Breast epithelium (tissue), 4 donors: Measurements from ENCODE around the gene DNAI2. TPM values are rescaled to one million over a fixed set of nuclear protein-coding genes. Genes with fewer than 3 reads are reported as not detected.

Experiments used
- DNase-seq, 2 donors: peaks; one replicate each; pipeline ENCODE4 v3.0.0-alpha.2; 2019; ENCODE audit warnings: low spot score in 2 of 2
- H3K27ac ChIP-seq, 2 donors: fragments of 200-600 bp; sonication (generic) in 1 of 2; one replicate each; pipeline ENCODE4 v1.5.1; 2016 to 2019; ENCODE audit warnings: mild to moderate bottlenecking in 1 of 2
- H3K27me3 ChIP-seq, 2 donors: fragments of 200-600 bp; sonication (generic) in 1 of 2; one replicate each; pipeline versions ENCODE4 v1.5.1 to v1.6.0; 2017 to 2019; ENCODE audit warnings: control low read depth in 1 of 2, mild to moderate bottlenecking in 1 of 2
- H3K36me3 ChIP-seq: fragments of 200-600 bp; one replicate; pipeline ENCODE4 v1.5.1; 2019
- H3K4me1 ChIP-seq, 2 donors: fragments of 200-600 bp; sonication (generic); one replicate each; pipeline ENCODE4 v1.5.1; 2016 to 2019; ENCODE audit warnings: control low read depth in 1 of 2
- H3K4me3 ChIP-seq, 3 donors: fragments of 200-600 bp; sonication (generic); 1 replicate in 2 of 3; 2 replicates in 1 of 3; pipeline ENCODE4 v1.5.1; 2016 to 2019; ENCODE audit warnings: mild to moderate bottlenecking in 3 of 3, moderate library complexity in 2 of 3
- H3K9me3 ChIP-seq, 2 donors: fragments of 200-600 bp; sonication (generic) in 1 of 2; one replicate each; pipeline ENCODE4 v1.5.1; 2016 to 2019; ENCODE audit warnings: control low read depth in 1 of 2
- POLR2A ChIP-seq: fragments of 450-650 bp; IDR thresholded peaks from one replicate; pipeline ENCODE4 v1.6.1; 2016; ENCODE audit warnings: antibody characterized with exemption, mild to moderate bottlenecking, moderate library complexity
- POLR2AphosphoS5 ChIP-seq, 3 donors: sonication (generic); formaldehyde crosslinking; IDR thresholded peaks; one replicate each; pipeline ENCODE4 v1.6.1; 2017; ENCODE audit warnings: antibody characterized with exemption in 3 of 3
- intact Hi-C: fragments of 100-400 bp; cut with DNase I; formaldehyde crosslinking; loops from one replicate; pipeline ENCODE4 v1.15.1; 2023; ENCODE audit warnings: low total_unique reads
- total RNA-seq, 3 donors: library from RNA; depleted of rRNA; stranded (reverse); fragments of >200 nt; gene quantifications; one replicate each; pipeline ENCODE4 v1.1.0, GENCODE V29; 2016
- TF ChIP-seq, protein P1 (sequence below), 3 donors: fragments of 450-650 bp; IDR thresholded peaks; one replicate each; pipeline ENCODE4 v1.5.1; 2016 to 2017; ENCODE audit warnings: antibody characterized with exemption in 3 of 3, mild to moderate bottlenecking in 3 of 3, moderate library complexity in 3 of 3

The DNAI2 gene
- total RNA-seq, 3 donors from 2014 or later: not detected

DNA sequence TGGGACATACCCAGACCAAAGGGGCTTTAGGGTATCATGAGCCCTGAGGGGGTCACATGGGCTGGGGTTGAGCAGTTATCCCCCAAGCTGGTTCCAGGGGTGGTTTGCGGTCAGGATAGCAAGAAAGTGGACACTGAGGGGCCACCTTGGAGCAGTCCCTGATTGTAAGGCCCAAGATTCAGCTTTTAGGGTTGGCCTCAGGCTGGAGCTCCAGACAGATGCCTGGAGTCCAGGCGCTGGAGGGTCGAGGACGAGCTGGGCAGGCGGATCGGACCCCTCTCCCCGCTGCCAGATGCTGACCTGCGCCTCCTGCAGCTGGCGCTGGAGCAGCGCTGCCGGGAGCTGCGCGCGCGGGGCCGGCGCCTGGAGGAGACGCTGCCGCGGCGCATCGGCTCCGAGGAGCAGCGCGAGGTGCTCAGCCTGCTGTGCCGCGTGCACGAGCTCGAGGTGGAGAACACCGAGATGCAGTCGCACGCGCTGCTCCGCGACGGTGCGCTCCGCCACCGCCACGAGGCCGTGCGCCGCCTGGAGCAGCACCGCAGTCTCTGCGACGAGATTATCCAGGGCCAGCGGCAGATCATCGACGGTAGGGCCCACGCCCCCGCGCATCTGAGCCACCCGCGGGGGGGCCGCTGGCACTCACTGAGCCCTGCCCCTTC, 77.6 kb downstream of the DNAI2 start:
- H3K27ac ChIP-seq: no peak overlapping the region
- H3K9me3 ChIP-seq: no peaks in the 10 kb centered on the region
- no peak for DNase-seq
- no peaks in the 10 kb centered on the region for H3K36me3 ChIP-seq
- H3K4me1 ChIP-seq: no peaks in the 10 kb centered on the region
- TF ChIP-seq POLR2A (no peak), POLR2AphosphoS5 (IDR thresholded peaks at IDR 0.05) (no peak)
- TF ChIP-seq, protein P1, sequence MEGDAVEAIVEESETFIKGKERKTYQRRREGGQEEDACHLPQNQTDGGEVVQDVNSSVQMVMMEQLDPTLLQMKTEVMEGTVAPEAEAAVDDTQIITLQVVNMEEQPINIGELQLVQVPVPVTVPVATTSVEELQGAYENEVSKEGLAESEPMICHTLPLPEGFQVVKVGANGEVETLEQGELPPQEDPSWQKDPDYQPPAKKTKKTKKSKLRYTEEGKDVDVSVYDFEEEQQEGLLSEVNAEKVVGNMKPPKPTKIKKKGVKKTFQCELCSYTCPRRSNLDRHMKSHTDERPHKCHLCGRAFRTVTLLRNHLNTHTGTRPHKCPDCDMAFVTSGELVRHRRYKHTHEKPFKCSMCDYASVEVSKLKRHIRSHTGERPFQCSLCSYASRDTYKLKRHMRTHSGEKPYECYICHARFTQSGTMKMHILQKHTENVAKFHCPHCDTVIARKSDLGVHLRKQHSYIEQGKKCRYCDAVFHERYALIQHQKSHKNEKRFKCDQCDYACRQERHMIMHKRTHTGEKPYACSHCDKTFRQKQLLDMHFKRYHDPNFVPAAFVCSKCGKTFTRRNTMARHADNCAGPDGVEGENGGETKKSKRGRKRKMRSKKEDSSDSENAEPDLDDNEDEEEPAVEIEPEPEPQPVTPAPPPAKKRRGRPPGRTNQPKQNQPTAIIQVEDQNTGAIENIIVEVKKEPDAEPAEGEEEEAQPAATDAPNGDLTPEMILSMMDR (IDR thresholded peaks at IDR 0.05): no peak
- H3K27me3 ChIP-seq: peaks cover 3 to 73% of the 10 kb centered on the region in 2 donors
- no peak overlapping the region for H3K4me3 ChIP-seq
- intact Hi-C loops: no loop called here

DNA sequence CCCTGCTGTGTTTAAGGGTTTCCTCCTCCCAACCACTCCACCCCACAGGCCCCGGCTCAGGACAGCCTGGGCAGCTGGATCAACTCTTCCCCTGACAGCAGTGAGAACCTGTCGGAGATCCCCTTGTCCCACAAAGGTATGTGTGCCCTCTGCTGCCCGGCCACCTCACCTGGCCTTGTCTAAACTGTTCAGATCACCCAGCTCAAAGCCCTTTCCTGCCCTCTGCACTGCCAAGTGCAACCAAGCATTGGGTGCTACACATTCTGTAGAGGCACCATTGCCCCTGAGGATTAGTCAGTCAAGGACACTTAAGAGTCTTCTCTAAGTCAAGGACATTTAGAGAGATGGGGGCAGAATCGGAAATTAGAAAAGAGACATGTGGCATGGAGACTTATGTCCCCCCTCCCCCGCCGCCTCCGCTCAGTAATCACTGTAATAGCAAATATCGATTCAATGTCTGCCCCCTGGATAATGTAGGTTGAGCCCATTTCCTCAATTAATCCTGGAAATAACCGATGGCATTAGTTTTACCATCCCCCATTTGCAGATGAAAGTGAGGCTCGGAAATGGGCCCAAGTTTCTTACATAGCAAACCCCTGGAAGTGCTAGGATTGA, 79.5 kb downstream of the DNAI2 start:
- peaks cover 3 to 87% of the 10 kb centered on the region in 2 donors for H3K27me3 ChIP-seq
- intact Hi-C loops: no loop called here
- H3K27ac ChIP-seq: no peak overlapping the region

DNA sequence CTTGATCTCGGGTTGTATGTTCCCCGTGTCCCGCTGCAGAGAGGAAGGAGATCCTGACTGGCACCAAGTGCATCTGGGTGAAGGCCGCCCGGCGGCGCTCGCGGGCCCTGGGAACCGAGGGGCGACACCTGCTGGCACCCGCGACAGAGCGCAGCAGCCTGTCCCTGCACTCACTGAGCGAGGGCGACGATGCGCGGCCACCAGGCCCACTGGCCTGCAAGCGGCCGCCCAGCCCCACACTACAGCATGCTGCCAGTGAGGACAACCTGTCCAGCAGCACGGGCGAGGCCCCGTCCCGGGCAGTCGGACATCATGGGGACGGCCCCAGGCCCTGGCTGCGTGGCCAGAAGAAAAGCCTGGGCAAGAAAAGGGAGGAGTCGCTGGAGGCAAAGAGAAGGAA, 80.1 kb downstream of the DNAI2 start:
- Histone ChIP-seq H3K36me3 (no peaks in the 10 kb centered on the region), H3K9me3 (no peaks in the 10 kb centered on the region), H3K27me3 (peaks cover 3 to 87% of the 10 kb centered on the region in 2 donors), H3K4me3 (no peak overlapping the region), H3K27ac (no peak overlapping the region), H3K4me1 (no peaks in the 10 kb centered on the region)
- TF ChIP-seq POLR2A: no peak
- TF ChIP-seq, protein P1 (IDR thresholded peaks at IDR 0.05): no peak
- intact Hi-C loops: no loop called here
- no peak for DNase-seq

More for the DNA sequence above, 79.5 kb downstream of the DNAI2 start:
- Histone ChIP-seq H3K9me3 (no peaks in the 10 kb centered on the region), H3K4me3 (no peak overlapping the region), H3K36me3 (no peaks in the 10 kb centered on the region), H3K4me1 (no peaks in the 10 kb centered on the region)
- DNase-seq: no peak
- TF ChIP-seq, protein P1 (IDR thresholded peaks at IDR 0.05): no peak
- TF ChIP-seq POLR2AphosphoS5 (IDR thresholded peaks at IDR 0.05) (no peak), POLR2A (no peak)

DNA sequence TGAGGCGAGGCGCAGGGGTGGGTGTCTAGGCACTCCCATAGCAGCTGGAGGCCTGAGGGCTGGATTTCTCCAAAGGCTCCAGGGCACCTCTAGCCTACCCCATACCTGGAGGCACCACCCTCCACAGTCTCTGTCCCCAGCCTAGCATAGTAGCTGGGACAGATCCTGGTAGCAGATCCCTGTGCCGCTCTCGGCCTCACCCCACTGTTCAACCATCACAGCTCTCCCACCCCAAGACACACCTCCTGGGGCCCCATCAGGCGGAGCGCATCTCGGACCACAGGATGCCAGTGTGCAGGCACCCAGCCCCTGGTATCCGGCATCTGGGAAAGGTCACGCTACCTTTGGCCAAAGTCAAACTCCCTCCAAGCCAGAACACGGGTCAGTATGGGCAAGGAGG, 80.5 kb downstream of the DNAI2 start:
- no peaks in the 10 kb centered on the region for H3K4me1 ChIP-seq
- intact Hi-C loops: no loop called here
- peaks cover 3 to 87% of the 10 kb centered on the region in 2 donors for H3K27me3 ChIP-seq
- no peak for DNase-seq
- no peak overlapping the region for H3K4me3 ChIP-seq
- H3K36me3 ChIP-seq: no peaks in the 10 kb centered on the region
- H3K27ac ChIP-seq: no peak overlapping the region
- no peaks in the 10 kb centered on the region for H3K9me3 ChIP-seq
- TF ChIP-seq, protein P1 (IDR thresholded peaks at IDR 0.05): no peak
- TF ChIP-seq POLR2A (no peak), POLR2AphosphoS5 (IDR thresholded peaks at IDR 0.05) (no peak)

DNA sequence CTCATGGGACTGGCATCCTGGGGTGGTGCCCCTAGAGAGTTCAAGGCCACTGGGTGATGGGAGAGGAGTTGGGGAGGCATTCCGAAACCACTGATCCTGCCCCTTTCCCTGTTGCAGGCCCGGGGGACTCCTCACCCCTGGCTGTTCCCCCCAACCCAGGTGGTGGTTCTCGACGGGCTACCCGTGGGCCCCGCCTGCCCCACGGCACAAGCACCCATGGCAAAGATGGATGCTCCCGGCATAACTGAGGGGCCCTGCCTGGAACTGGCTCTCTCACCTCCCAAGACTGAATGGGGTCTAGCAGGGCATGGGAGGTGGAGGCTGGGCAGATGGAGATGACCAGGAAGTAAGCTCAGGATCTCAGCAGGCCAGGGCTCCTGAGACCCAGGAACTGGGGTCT, 81.0 kb downstream of the DNAI2 start:
- intact Hi-C loops: no loop called here

More for the DNA sequence above, 81.0 kb downstream of the DNAI2 start:
- Histone ChIP-seq H3K36me3 (no peaks in the 10 kb centered on the region), H3K27me3 (peaks cover 3 to 92% of the 10 kb centered on the region in 2 donors), H3K4me3 (no peak overlapping the region), H3K27ac (no peak overlapping the region), H3K9me3 (no peaks in the 10 kb centered on the region), H3K4me1 (no peaks in the 10 kb centered on the region)
- DNase-seq: no peak
- TF ChIP-seq, protein P1 (IDR thresholded peaks at IDR 0.05): no peak
- TF ChIP-seq POLR2AphosphoS5 (IDR thresholded peaks at IDR 0.05) (no peak), POLR2A (no peak)
